OCI-LY7 (cell line): ENCODE measurements around the gene CFTR. TPM values are rescaled to one million over a fixed set of nuclear protein-coding genes. Genes with fewer than 3 reads are reported as not detected.

ENCODE experiments used
- BruUV-seq: library from RNA; stranded (reverse); fragments of 400-500 nt; replicated peaks from 2 replicates; lab custom pipeline; 2021; lab: Mats Ljungman, UMichigan
- CTCF ChIA-PET: fragments of 300-600 bp; sonication (Branson Sonifier 250); formaldehyde crosslinking; loops from one replicate; lab custom pipeline; 2022; ENCODE audit warnings: antibody characterized with exemption; ENCODE audit not compliant: unreplicated experiment; lab: Charles Lee
- POLR2A ChIA-PET: fragments of 300-600 bp; sonication (Branson Sonifier 250); formaldehyde crosslinking; loops from one replicate; lab custom pipeline; 2022; ENCODE audit warnings: antibody characterized with exemption; lab: Charles Lee
- DNase-seq: peaks from one replicate; pipeline ENCODE4 v3.0.0-alpha.2; 2015; ENCODE audit warnings: low spot score
- H2AFZ ChIP-seq: fragments of 200-600 bp; sonication (generic), shearing (Covaris generic); 2 replicates; pipeline ENCODE4 v1.6.1; 2014; ENCODE audit warnings: mild to moderate bottlenecking, antibody characterized with exemption, low read length, moderate library complexity
- H3K27ac ChIP-seq: fragments of 200-600 bp; sonication (generic); 2 replicates; pipeline ENCODE4 v1.5.1; 2014; ENCODE audit warnings: mixed run types, low read depth, mild to moderate bottlenecking, moderate library complexity, low read length, inconsistent platforms; ENCODE audit not compliant: poor library complexity, severe bottlenecking
- H3K36me3 ChIP-seq: fragments of 200-600 bp; sonication (generic); 2 replicates; pipeline ENCODE4 v1.6.1; 2014; ENCODE audit warnings: mild to moderate bottlenecking, antibody characterized with exemption, low read length, moderate library complexity, mixed read lengths; ENCODE audit not compliant: insufficient read depth
- H3K4me1 ChIP-seq: fragments of 200-600 bp; sonication (generic); 2 replicates; pipeline ENCODE4 v1.5.1; 2014; ENCODE audit warnings: mild to moderate bottlenecking, low read length; ENCODE audit not compliant: insufficient read depth, poor library complexity, severe bottlenecking
- H3K4me2 ChIP-seq: fragments of 200-600 bp; sonication (generic); 2 replicates; pipeline ENCODE4 v1.6.1; 2014; ENCODE audit warnings: mild to moderate bottlenecking, low read length
- H3K4me3 ChIP-seq: fragments of 200-600 bp; sonication (generic); 2 replicates; pipeline ENCODE4 v1.5.1; 2014; ENCODE audit warnings: mild to moderate bottlenecking, low read depth, low read length; ENCODE audit not compliant: poor library complexity, severe bottlenecking
- H3K79me2 ChIP-seq: fragments of 200-600 bp; sonication (generic); 2 replicates; pipeline ENCODE4 v1.6.1; 2016; ENCODE audit warnings: low read depth, mild to moderate bottlenecking, low read length, moderate library complexity, mixed read lengths; ENCODE audit not compliant: insufficient read depth
- H3K9me2 ChIP-seq: fragments of 200-600 bp; sonication (generic); 2 replicates; pipeline ENCODE4 v1.6.1; 2016; ENCODE audit warnings: mild to moderate bottlenecking, low read length, mixed read lengths; ENCODE audit not compliant: insufficient read depth
- H3K9me3 ChIP-seq: fragments of 200-600 bp; sonication (generic); 2 replicates; pipeline ENCODE4 v1.6.1; 2014; ENCODE audit warnings: mild to moderate bottlenecking, mixed run types, low read length, mixed read lengths
- H4K20me1 ChIP-seq: fragments of 200-600 bp; sonication (generic); 2 replicates; pipeline ENCODE4 v1.6.1; 2014; ENCODE audit warnings: mild to moderate bottlenecking, antibody characterized with exemption, low read length, moderate library complexity, mixed read lengths; ENCODE audit not compliant: insufficient read depth
- CTCF ChIP-seq: fragments of 200-600 bp; sonication (generic); conservative IDR thresholded peaks from 2 replicates; pipeline ENCODE4 v1.5.1; 2014; ENCODE audit warnings: mild to moderate bottlenecking, antibody characterized with exemption, low read length, moderate library complexity, mixed read lengths
- EZH2phosphoT487 ChIP-seq: fragments of 200-600 bp; sonication (generic); IDR thresholded peaks from 2 replicates; pipeline ENCODE4 v1.6.1; 2018; ENCODE audit warnings: low read depth, borderline replicate concordance, mild to moderate bottlenecking, mixed run types, antibody characterized with exemption, low read length, moderate library complexity, mixed read lengths
- intact Hi-C: fragments of 100-400 bp; cut with micrococcal nuclease; formaldehyde crosslinking; loops from one replicate; pipeline ENCODE4 v1.10.0; 2022; ENCODE audit not compliant: unreplicated experiment
- total RNA-seq, 2 experiments: library from RNA; depleted of rRNA in 1 of 2; stranded (reverse); fragments of >200 nt in 1 of 2; shearing (Covaris generic) in 1 of 2; gene quantifications; 2 replicates each; pipeline ENCODE4 v1.2.3, GENCODE V29; 2014 to 2022

CFTR gene
- total RNA-seq, 2 experiments from 2014 or later, result not detected

GRCh38 chr7:117652943-117653680, 173.3 kb downstream of the CFTR start:
- Histone ChIP-seq H3K9me3 (no peaks in the 10 kb centered on the region), H3K79me2 (no peaks in the 10 kb centered on the region), H3K27ac (no peak overlapping the region), H4K20me1 (no peaks in the 10 kb centered on the region), H3K9me2 (no peaks in the 10 kb centered on the region), H2AFZ (no peak overlapping the region), H3K4me1 (no peaks in the 10 kb centered on the region), H3K4me3 (no peak overlapping the region), H3K36me3 (no peaks in the 10 kb centered on the region), H3K4me2 (no peak overlapping the region)
- POLR2A ChIA-PET, result no interaction called here
- TF ChIP-seq EZH2phosphoT487, result no peak
- TF ChIP-seq CTCF, result no peak
- CTCF ChIA-PET, result no interaction called here
- no TSS peak for BruUV-seq
- intact Hi-C loops, result no loop called here
- no peak for DNase-seq

- no peak overlapping the region for H3K27ac ChIP-seq
- no peak overlapping the region for H2AFZ ChIP-seq
- ChIA-PET CTCF (no interaction called here), POLR2A (no interaction called here)
- H3K79me2 ChIP-seq, result no peaks in the 10 kb centered on the region
- H3K4me1 ChIP-seq, result no peaks in the 10 kb centered on the region
- H3K4me3 ChIP-seq, result no peak overlapping the region
- intact Hi-C loops, result no loop called here
- no peaks in the 10 kb centered on the region for H3K36me3 ChIP-seq
- H3K4me2 ChIP-seq, result no peak overlapping the region
- no peaks in the 10 kb centered on the region for H3K9me2 ChIP-seq
- no peak for DNase-seq
- no peak for TF ChIP-seq EZH2phosphoT487
- no peak for TF ChIP-seq CTCF
- BruUV-seq, result no TSS peak
- H3K9me3 ChIP-seq, result no peaks in the 10 kb centered on the region
- no peaks in the 10 kb centered on the region for H4K20me1 ChIP-seq
Observed at GRCh38 chr7:117654780-117655179, 175.0 kb downstream of the CFTR start.

DNA sequence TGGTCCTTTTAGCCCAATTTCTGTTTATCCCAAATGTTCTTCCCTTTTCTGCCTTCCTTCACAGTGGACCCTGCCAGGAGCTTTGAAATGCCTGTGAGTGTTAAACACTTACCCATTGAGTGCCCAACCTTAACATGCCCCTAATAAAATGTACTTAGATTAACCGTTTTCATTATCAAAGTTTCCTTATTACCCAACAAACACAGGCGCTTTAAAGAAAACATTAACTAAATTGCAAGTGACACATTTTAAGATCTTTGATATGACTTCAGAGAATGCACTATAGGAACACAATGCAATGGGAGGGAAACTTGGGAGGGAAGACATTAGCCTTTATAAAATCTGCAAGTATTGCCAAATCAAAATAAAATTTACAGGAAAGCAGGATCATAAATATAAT, 177.0 kb downstream of the CFTR start:
- intact Hi-C loops, result no loop called here
- Histone ChIP-seq H3K9me3 (no peaks in the 10 kb centered on the region), H2AFZ (no peak overlapping the region), H3K27ac (no peak overlapping the region), H3K79me2 (no peaks in the 10 kb centered on the region), H3K36me3 (no peaks in the 10 kb centered on the region), H3K4me1 (no peaks in the 10 kb centered on the region), H3K4me3 (no peak overlapping the region), H4K20me1 (no peaks in the 10 kb centered on the region), H3K9me2 (no peaks in the 10 kb centered on the region), H3K4me2 (no peak overlapping the region)
- TF ChIP-seq EZH2phosphoT487 (no peak), CTCF (no peak)
- POLR2A ChIA-PET, result no interaction called here
- CTCF ChIA-PET, result no interaction called here
- BruUV-seq, result no TSS peak
- no peak for DNase-seq
